NCI-H2196 (cell line): Measurements from ENCODE around the gene ADAM30.

Experiments used
- DNase-seq: peaks from one replicate; lab custom pipeline; 2025; ENCODE audit not compliant: unreplicated experiment; lab: John Stamatoyannopoulos, UW

The ADAM30 gene

GRCh38 chr1:119896303-119896702, at the start of gene ADAM30:
Gene ADAM30, minus strand, starts transcription at chr1:119896515. Its CDS starts 179 bp downstream, at chr1:119896336.
- no peak for DNase-seq

- DNase-seq, result no peak
Measured at GRCh38 chr1:119943216-119943615, 46.9 kb upstream of the ADAM30 start.

- no peak for DNase-seq
Measured at GRCh38 chr1:119941392-119941791, 45.1 kb upstream of the ADAM30 start.

GRCh38 chr1:119940697-119941096, 44.4 kb upstream of the ADAM30 start:
- no peak for DNase-seq

- DNase-seq, result no peak
Measured at GRCh38 chr1:119937198-119937597, 40.9 kb upstream of the ADAM30 start.

- DNase-seq, result no peak
Measured at GRCh38 chr1:119935915-119936314, 39.6 kb upstream of the ADAM30 start.

- no peak for DNase-seq
Measured at GRCh38 chr1:119935373-119935772, 39.1 kb upstream of the ADAM30 start.

GRCh38 chr1:119933397-119933796, 37.1 kb upstream of the ADAM30 start:
- no peak for DNase-seq

GRCh38 chr1:119929643-119930315, 33.5 kb upstream of the ADAM30 start:
- no peak for DNase-seq

- no peak for DNase-seq
Measured at GRCh38 chr1:119926553-119926952, 30.2 kb upstream of the ADAM30 start.

- no peak for DNase-seq
Measured at GRCh38 chr1:119924948-119925898, 28.9 kb upstream of the ADAM30 start.

GRCh38 chr1:119920104-119920968, 24.0 kb upstream of the ADAM30 start:
- no peak for DNase-seq

- no peak for DNase-seq
Measured at GRCh38 chr1:119919241-119919640, 22.9 kb upstream of the ADAM30 start.

GRCh38 chr1:119918301-119918700, 22.0 kb upstream of the ADAM30 start:
- no peak for DNase-seq

- DNase-seq, result no peak
Measured at GRCh38 chr1:119917304-119918055, 21.2 kb upstream of the ADAM30 start.

GRCh38 chr1:119915517-119915916, 19.2 kb upstream of the ADAM30 start:
- DNase-seq, result no peak

- DNase-seq, result no peak
Measured at GRCh38 chr1:119914071-119914470, 17.8 kb upstream of the ADAM30 start.

GRCh38 chr1:119912963-119913362, 16.6 kb upstream of the ADAM30 start:
- DNase-seq, result no peak

- no peak for DNase-seq
Measured at GRCh38 chr1:119911775-119912174, 15.5 kb upstream of the ADAM30 start.

- DNase-seq, result no peak
Measured at GRCh38 chr1:119910618-119911017, 14.3 kb upstream of the ADAM30 start.
